ENCODE results near the gene TRMT61B.

TRMT61B gene

DNA sequence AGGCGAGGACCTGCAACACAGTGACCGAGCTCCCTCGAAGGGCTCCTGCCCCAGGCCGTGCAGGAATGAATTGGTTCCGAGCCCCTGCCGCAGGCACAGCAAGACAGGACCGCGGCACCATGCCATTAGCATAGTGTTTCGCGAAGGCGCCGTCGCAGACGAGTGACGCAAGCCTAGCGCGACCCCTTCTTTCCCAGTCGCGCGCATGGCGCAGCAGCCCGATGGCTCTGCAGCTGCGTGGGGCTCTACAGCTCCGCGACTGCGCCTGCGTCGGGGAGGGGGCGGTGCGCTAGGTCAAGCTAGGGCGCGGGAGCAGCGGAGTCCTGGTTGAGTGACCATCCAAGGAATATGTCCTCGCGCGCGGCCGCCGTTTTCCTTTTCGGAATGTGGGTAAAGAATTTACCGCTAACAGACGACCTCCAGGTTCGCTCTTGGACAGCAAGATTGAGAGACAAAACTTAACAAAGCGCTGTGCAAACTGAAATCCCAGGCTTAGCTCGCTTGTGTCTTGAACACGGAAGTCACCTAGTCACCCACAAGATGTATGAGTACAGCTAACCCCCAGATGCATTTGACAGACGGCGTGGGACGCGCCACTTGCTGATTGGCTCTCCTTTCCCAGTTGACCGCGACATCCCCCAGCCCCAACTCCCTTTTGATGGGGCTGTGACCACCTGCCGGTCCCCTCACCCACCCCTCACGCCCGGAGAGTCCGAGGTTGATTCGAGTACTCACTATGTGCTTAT, at the start of gene TRMT61B:
TSS of gene TRMT61B (minus strand) at position 164 of the 746 bp plus-strand sequence. CDS start at position 132, 32 bp downstream.
- peak; percentile 90 for DNase-seq

DNA sequence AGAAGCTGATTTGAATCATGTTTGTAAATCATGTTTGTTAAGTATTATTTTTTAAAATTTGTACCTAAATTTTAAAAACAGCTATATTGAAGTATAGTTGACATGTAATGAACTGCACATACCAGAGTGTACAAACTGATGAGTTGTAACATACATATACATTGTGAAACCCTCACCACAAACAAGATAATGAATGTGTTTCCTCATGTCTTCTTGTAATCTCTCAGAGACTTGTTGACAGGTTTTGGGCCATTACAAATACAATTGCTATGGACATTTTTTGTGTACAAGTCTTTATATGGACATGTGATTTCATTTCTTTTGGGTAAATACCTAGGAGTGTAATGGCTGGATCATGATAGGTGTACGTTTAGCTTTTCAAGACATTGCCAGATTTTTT, 45.8 kb upstream of the TRMT61B start:
- no peak for DNase-seq

DNA sequence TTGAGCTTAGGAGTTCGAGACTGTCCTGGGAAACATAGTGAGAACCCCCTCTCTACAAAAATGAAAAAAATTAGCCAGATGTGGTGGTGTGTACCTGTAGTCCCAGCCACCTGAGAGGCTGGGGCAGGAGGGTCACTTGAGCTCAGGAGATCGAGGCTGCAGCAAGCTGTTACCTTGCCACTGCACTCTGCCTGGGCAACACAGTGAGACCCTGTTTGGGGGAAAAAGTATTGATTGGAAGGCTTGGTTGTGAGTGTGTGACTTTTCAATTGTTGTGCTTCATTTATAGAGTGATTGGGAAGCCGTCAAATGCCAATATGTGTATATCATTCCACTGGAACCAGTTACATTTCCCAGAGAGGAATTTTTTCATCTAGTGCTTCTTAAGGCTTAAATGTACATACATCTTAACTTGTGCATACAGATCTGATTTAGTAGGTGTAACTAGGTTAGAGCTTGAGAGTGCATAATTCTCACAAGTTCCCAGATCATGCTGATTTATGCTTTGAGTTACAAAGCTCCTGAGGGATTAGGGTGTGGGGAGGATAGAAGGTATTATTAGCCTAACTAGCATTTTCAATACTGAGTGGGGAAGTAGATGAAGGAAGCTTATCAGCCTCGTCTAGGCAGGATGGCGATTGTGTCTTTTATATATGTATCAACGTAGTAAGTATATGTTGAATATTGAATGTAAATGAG, 39.7 kb upstream of the TRMT61B start:
- no peak for DNase-seq

DNA sequence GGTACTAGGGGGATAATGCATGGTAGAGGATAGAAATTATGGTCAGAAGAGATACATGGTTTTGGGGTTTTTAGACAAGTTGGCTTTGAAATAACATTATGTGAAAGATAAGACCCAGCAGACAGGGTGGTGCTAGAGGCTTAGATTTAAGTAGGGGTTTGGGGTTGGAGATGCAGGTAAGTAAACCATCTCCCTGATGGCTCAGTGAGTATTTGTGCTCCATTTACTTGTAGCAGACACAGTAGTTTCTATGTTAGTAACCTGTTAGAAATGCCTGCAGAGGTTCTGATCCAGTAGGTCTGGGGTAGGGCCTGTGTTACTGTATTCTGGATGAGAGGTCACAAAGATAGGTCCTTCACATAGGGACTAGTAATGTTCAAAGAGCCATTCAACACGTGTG, 38.1 kb upstream of the TRMT61B start:
- no peak for DNase-seq

DNA sequence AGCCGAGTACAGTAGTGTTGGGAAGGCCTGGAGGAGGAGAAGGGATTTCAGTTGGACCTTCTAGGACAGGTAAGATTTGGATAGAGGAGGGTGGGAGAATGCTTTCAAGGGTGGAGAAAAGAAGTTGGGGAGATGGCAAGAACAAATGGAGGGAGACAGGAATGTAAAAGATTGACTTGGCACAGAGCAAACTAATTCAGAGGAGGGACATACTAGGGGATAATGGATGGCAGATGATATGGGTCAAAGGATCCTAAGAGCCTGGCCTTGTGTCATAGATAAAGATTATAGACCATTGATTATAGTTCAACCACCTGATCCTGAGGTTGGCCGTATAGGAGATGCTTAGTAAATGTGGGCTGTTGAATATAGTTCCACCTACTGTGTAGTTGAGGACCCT, 36.7 kb upstream of the TRMT61B start:
- no peak for DNase-seq

DNA sequence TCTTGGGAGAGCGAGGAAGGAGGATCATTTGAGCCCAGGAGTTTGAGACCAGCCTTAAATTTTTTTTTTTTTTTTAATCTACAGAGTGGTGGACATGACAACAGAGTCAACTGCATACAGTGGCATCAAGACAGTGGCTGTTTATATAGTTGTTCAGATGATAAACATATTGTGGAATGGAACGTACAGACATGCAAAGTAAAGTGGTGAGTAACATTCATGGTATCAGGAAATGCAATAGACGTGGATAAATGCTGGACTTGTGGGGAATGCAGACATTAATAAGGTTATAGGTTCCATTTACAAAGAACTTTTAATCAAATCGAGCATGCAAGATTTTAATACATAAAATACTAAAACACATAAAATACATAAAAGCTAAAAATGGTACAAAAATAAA, 36.3 kb upstream of the TRMT61B start:
- no peak for DNase-seq

DNA sequence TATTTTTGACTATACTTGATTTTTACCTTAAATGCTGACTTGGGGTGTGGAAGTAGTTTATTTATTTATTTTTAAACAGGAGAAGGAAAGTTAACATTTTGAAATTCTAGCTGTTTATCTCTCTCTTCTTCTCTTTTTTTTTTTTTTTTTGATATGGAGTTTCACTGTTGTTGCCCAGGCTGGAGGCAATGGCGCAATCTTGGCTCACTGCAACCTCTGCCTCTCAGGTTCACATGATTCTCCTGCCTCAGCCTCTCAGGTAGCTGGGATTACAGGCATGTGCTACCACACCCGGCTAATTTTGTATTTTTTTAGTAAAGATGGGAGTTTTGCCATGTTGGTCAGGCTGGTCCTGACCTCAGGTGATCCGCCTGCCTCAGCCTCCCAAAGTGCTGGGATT, 35.4 kb upstream of the TRMT61B start:
- no peak for DNase-seq

DNA sequence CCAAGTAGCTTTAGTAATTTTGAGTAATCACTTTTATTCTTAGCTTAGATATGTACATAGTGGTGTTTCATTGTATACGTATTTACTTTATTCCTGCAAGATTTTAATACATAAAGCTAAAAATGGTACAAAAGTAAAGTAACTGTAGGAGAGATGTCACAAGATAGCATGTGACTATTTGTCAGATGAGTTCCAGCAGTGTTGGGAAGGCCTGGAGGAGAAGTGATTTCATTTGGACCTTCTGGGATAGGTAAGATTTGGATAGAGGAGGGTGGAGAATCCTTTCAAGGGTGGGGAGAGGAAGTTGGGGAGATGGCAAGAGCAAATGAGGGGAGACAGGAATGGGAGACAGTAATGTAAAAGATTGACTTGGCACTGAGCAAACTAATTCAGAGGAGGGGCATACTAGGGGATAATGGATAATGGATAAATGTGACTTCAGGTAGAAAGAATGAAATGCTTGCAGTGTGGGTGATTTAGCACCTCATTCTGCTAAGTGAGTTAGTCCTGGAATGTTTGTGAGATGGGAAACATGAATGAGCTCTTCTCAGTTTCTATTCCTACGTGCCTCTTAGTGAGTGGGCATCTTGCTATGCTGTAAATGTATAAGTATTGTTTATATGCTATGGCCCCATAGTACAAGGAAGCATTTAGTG, 34.8 kb upstream of the TRMT61B start:
- DNase-seq, result no peak

DNA sequence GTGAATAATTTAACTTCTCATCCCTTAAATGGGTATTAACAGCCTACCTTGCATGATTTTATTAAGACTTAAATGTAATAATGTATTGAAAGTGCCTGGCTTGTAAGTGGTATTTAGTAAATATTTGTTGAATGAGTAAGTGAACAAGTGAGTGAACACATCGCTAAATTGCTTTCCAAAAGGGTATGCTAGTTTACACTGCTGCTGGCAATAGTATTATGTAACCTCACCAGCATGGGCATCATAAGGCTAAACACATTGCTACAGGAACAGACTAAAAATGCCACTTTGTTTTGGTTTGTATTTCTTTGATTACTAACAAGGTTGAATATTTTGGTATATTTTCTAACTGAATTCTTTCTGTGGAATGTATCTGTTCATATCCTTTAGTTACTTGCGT, 34.2 kb upstream of the TRMT61B start:
- no peak for DNase-seq

DNA sequence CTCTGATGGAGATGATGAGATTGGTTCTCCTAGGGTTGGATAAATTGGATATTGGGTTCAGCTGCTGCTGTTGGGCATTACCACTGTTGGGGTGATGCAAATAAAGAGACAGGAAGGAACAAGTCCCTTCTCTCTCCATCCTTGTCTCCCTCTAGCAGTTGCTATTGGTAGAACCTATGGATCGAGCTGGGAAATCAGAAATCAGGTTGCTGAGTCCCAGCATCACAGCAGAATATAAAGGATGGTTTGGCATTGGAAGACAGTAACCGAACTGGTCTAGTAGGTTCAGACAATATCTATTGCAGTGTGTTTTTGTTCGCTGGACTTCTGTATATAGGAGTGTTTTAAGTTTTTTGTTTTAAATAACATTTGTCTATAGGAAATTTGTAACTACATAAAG, 32.5 kb upstream of the TRMT61B start:
- no peak for DNase-seq

DNA sequence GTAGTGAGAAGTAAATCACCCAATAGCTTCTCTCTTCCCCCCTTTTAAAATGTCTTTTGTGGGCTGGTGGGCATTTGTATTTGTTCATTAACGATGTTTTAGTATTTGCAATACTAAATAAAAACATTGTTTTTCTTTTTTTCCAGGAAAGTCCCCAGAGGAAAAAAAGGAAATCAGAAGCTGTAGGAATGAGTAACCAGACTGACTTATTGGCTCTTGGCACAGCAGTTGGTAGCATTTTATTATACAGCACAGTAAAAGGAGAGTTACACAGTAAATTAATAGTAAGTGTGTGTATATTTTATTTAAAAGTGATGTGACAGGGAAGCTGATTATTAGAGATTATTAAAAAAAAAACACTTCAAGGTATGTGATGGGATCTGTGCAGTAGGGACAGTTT, 31.7 kb upstream of the TRMT61B start:
- DNase-seq, result no peak

DNA sequence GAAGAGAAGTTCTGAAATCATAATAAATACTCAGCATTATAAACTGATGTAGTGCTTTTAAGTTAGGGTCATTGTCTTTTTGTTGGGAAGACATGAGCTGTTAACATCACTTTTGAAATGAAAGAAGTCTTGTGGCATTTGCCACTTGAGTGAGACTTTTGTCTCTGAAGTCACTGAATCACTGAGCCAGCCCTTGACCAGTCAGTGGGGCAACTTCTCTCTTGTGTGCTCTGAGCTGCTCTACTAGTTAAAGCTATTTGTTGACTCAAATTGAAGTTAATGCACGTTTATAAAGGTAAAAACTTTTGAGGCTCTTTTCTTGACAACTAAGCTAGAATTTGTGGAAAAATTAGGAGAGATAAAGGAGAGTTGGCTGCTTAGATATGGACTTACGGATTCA, 31.1 kb upstream of the TRMT61B start:
- no peak for DNase-seq

DNA sequence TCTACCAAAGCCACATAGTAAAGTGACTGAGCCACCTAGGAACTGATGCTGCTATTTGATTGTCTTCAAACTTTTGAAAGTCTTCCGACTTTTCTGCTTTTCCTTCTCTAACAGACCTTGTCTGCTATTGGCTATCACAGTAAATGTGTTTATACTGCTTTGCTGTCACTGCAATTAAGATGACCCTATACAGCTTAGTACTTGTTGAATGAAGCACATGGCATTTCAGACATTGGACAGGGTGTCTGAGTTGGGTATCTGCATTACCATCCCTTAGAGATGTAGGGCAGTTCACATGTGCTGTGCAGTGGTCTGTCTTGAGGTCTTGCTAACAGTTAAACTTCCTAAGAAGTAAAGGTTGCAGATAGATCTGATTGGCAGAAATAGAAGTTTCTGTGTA, 27.9 kb upstream of the TRMT61B start:
- no peak for DNase-seq

DNA sequence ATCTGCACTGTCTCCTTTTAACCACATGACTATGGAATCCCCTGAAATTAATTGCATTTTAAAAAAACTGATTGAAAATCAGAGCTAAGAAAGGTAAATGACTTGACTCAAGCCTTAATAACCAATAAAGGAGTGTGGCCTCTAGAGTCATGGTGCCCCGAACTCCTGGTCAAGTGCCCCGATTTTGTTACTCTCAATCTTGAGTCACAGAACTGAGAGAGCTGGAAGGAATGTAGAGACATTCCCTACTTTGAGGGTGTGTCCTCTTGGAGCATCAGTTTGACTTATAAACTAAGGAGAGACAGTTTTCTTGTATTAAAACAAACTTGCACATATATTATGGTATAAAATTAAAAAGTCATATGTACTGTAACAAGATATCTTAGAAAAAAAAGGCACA, 26.8 kb upstream of the TRMT61B start:
- no peak for DNase-seq

DNA sequence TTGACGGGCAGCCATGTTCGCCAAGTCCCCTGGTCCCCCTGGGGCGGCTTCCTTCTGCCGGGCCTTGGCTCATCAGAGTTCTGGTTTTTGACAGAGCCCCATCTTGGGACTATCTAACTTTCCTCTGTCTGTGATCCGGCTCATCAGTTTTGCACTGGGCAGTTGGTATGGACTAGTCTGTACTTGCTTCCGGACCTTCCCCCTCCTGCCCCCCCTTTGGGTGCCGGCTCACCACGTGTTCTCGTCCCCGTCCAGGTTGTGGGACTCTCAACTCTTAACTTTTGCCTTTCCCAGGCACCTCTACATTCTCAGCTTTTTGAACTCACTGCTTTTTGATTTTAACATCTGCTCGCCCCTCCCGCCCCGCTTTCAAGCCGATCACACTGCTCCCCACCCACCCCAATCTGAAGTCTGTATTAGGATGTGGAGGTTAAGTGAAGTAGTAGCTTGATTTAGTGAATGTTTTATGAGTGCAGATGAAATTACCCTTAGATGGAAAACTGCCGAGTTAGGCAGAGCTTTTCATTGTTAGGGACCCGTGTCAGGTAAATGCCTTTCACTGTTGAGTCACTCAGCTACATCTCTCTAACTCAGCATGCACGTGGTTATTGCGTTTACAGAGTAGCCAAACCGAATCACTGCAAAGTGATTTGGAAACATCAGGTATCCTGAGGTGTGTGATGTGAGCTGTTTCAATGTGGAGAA, 25.2 kb upstream of the TRMT61B start:
- no peak for DNase-seq

DNA sequence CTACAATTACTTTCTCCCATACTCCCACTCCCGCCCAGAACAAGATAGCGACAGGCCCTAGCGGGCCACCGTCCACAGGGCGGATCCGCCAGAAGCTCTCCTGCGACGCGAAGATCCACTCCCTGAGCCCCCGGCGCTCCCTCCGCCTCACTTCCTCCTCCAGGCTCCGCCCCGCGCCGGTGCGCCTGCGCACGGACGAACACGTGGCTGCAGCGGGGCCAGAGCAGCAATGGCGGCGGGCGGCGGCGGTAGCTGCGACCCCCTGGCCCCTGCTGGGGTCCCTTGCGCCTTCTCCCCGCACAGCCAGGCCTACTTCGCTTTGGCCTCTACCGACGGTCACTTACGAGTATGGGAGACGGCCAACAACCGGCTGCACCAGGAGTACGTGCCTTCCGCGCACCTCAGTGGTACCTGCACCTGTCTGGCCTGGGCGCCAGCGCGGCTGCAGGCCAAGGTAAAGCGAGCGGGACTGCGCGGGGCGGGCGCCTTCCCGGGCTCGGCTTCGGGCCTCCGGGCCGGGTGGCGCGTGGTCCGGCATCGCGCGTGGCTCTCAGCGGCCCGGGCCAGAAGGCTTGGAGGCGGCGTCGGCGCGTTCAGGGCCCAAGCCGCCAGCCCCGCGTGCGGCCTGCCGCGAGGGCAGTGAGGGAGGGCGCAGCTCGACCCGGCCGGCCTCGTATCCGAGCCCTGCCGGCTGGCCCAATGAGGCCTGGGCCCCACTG, 24.5 kb upstream of the TRMT61B start, which contains the start of gene WDR43:
TSS of gene WDR43 (plus strand) at position 198 of the 719 bp plus-strand sequence. CDS start at position 230, 32 bp downstream.
- peak; percentile 97 for DNase-seq

DNA sequence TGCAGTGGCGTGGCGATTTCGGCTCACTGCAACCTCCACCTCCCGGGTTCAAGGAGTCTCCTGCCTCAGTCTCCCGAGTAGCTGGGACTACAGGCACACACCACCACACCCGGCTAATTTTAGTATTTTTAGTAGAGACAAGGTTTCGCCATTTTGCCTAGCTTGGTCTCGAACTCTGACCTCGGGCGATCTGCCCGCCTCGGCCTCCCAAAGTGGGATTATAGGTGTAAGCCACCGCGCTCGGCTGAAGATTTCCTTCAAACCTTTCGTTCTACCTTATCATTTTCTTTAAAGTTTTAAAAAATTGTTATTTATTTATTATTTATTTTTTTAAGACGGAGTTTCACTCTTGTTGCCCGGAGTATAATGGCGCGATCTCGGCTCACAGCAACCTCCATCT, 23.4 kb upstream of the TRMT61B start:
- DNase-seq, result no peak

DNA sequence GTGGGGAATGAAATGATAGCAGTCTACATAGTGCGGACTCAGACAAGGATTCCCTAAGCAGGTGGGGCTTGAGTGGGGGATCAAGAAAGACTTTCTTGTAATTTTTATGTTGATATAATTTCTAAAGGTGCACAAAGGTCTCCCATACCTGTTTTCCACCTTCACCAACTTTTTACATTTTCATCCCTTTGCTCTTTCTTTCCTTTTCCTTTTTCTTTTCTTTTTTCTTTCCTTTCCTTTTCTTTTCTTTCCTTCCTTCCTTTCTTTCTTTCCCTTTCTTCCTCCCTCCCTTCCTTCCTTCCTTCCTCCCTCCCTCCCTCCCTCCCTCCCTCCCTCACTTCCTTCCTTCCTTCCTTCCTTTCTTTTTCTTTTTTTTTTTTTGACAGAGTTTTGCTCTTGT, 10.1 kb upstream of the TRMT61B start:
- DNase-seq, result no peak

DNA sequence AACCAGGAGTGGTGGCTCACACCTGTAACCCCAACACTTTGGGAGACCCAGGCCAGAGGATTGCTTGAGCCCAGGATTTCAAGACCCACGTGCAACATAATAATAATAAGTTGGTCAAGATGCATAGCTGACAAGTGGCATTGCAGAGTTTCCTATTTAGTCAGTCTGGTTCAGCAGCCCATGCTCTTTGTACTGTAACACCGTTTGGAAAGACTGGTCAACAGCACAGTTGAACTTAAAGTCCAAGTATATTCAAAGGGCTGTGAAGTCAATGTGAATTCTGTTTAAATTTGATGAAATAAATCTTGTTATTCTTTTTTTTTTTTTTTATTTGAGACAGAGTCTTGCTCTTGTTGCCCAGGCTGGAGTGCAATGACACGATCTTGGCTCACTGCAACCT, 1.5 kb upstream of the TRMT61B start:
- DNase-seq, result no peak

DNA sequence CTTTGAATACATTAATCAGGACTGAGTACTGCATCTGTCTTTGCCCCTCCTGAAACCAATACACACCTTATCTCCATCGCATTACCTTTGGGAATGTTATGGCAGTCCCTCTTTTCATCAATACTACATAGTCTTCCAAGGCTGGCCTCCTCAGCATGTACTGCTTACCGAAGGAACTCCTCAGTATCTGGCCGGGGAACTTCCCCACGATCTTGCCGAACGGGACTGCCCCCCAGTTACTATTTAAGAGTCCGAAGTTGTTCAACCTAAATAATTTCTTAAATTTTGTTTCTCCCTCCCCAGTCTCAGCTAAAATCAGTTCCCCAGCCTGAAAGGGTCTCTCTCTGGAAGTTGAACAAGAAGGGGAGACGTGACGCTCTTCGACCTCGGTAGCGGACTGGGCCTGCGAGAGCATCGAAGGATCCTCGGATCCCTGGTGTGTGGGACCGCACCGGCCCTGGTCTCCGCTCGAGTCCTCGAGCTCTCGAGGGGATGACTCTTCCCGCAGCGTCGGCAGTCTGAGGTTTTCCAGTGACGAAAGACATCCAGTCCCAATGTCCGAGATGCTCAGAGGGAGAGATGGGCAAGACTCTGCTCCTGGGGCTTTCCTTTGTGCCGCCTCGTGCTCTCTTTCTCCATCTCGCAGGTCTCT, 489 bp downstream of the TRMT61B start:
- DNase-seq, result no peak

DNA sequence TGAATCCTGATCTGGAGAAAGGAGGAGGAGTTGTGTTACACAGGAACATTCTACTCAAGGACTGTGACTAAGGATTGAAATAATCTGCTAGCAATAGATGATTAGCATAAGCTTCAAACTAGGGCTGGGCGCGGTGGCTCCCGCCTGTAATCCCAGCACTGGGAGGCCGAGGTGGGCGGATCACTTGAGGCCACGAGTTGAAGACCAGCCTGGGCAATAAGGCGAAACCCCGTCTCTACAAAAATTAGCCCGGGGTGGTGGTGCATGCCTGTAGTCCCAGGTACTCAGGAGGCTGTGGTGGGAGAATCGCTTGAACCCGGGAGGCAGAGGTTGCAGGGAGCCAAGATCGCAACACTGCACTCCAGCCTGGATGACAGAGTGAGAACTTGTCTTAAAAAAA, 1.5 kb downstream of the TRMT61B start:
- DNase-seq, result no peak

DNA sequence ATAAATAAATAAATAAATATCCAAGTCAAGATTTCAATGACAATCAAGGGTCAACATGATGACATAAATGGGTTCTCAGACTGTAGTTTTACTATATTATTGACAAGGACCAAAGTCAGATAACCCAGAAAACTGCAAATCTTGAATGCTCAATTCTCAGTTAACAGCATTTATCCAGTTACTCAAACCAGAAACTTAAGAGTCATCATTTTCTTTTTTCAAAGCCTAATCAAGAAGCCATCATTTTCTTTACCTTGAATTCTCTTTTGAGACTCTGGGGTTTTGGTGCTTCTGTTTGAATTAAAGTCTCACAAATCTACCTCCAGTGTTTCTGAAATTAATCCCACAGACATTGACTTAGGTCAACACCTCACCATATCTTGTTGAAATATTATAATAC, 14.1 kb downstream of the TRMT61B start:
- DNase-seq, result no peak

Data from NCI-H446 treated with DMSO at 0.1 percent for 48 hours (cell line).